H7 (cell line): ENCODE data around the gene ANO4. TPM values are rescaled to one million over a fixed set of nuclear protein-coding genes. Genes with fewer than 3 reads are reported as not detected.

Experiments used
- DNase-seq: peaks from one replicate; pipeline ENCODE4 v3.0.0; 2012
- H3K27me3 ChIP-seq: 2 replicates; pipeline ENCODE4 v1.6.0; 2011; ENCODE audit warnings: mild to moderate bottlenecking, low read length; ENCODE audit not compliant: control insufficient read depth, insufficient read depth
- H3K36me3 ChIP-seq: replicated peaks from 2 replicates; pipeline ENCODE4 v1.5.1; 2011; ENCODE audit warnings: low read length; ENCODE audit not compliant: control insufficient read depth, insufficient read depth
- H3K4me3 ChIP-seq: 2 replicates; pipeline ENCODE4 v1.5.1; 2011; ENCODE audit warnings: low read depth, mild to moderate bottlenecking, control low read depth, low read length, moderate library complexity; ENCODE audit not compliant: insufficient read depth
- total RNA-seq: library from RNA; depleted of rRNA; stranded (reverse); fragments of >200 nt; shearing (Covaris generic); gene quantifications from 2 replicates; pipeline ENCODE4 v1.2.3, GENCODE V29; 2014; rRNA removed

ANO4 gene
- total RNA-seq: 1.3 and 1.7 TPM in 2 replicates

DNA sequence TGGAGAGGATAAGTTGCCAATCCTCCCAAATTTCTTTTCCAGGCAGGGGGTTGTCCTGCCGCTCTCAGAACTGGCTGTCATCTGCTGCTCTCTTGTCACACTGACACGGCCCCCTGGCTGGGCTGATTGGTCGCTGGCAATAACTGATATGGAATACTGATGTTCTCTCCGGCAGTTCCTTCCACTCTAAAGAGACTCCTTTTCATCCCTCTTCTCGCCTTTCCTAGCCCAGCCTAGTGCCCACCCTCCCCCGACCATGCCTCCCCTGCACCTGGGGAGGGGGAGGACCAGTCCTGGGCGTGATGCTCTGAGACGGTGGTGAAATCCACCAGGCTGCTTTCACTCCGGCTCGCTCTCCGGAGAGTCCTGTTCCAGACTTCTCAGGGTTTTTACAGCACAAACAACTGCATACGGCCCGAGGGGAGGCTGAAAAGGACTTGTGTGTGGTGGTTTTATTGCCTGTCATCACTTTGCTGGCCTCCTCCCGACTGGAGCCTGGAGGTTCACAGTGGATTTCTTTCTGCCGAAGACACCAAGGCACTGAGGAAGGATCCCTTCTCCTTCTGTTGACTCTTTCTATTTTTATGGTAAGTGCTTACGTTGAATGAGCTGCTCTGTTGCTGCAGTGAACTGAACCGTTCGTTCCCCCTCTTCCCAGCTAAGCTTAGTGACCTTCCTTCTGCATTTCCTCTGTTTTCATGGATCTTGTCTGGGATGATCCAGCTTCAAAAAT lies at the start of gene ANO4:
TSS of gene ANO4 (plus strand) at position 336 of the 733 bp plus-strand sequence. CDS start 107,010 bp downstream, outside the sequence.
- peak; percentile 18 for DNase-seq
- Histone ChIP-seq H3K27me3 (no peaks in the 10 kb centered on the region), H3K36me3 (no peaks in the 10 kb centered on the region), H3K4me3 (peak within 1 kb of the TSS; percentile 4; the same call in 1 of the 2 replicates)

DNA sequence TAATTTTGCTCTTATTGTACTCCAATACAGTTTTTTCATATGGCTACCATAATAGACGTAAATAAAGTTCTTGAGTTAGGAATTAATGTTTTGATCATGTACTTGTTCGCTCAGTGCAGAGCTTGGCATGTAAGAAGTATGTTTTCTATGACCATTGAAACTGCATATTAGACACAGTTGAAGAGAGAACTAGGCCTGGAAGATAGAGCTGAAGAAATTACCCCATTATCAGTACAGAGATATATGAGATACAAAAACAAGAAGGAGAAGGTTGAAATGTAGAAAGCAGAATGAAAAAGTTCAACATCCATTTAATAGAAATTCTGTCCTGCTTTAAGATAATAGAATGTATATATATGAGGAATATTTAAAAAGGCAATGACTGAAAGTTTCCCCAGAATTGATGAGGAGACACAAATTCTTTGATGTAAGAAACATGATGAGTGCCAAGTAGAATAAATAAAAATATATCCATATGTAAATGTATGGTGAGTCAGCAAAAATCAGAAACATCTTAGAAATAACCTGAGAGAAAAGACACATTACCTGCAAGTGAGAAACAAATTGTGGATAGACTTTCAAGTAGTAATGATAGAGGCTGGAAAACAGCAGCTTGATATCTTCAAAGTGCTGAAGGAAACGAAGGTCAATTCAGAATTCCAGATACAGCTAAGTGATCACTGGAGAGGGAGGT lies 49.1 kb upstream of the ANO4 start:
- no peak for DNase-seq
- H3K4me3 ChIP-seq: no peak overlapping the region
- H3K27me3 ChIP-seq: no peaks in the 10 kb centered on the region
- no peaks in the 10 kb centered on the region for H3K36me3 ChIP-seq

DNA sequence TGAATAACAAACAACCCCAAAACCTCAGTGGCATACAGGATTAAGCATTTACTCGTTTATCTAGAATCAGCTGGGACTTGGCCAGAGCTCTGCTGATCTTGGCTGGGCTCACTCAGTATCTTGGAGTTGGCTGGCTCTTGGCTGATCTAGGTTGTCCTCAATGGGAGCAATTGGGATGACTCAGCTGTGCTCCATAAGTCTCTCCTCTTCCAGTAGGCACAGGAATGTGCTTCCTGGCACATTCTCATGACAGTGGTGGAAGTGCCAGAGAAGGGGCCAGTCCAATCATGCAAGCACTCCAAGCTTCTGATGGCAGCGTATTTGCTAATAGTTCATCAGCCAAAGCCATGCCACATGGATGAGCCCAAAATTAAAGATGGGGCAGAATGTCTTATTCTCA lies 41.7 kb upstream of the ANO4 start:
- H3K27me3 ChIP-seq: no peaks in the 10 kb centered on the region
- H3K36me3 ChIP-seq: no peaks in the 10 kb centered on the region
- no peak for DNase-seq
- H3K4me3 ChIP-seq: no peak overlapping the region

DNA sequence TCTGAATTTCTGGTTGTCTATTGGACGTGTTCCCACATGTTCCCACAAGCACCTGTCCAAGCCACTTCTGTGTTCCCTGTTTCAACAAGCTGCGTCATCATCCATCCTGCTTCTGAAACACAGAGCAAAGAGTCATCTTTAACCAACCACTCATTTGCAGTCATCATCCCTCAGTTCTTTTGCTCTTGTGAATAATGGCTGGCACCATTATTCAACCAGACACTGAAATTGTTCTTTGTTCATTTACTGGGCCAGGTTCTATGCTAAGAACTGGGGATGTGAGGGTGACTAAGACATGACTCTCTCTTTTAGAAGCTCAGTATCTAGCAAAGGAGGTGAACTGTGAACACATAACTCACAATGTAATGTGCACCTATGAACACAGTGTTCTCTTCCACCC lies 40.7 kb upstream of the ANO4 start:
- no peaks in the 10 kb centered on the region for H3K36me3 ChIP-seq
- H3K4me3 ChIP-seq: no peak overlapping the region
- DNase-seq: no peak
- H3K27me3 ChIP-seq: no peaks in the 10 kb centered on the region

DNA sequence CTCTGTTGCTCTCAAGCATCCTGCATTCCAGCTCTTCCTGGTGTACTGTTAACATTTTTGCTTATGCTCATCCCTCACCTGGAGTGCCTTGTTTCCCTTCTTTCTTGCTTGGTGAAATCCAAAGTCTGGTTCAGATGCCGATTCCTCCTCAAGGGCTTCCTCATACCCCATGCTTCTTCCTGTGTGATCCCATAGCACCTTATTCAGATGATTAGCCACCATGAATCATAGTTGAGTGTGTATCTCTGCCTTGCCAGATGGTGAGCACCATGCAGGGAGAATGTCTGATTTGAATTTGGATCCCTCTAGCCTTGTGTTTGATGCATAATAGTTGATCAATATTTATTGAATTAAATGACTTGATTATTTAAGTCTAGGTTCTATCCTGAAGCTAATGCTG lies 39.4 kb upstream of the ANO4 start:
- no peaks in the 10 kb centered on the region for H3K36me3 ChIP-seq
- no peak overlapping the region for H3K4me3 ChIP-seq
- DNase-seq: no peak
- no peaks in the 10 kb centered on the region for H3K27me3 ChIP-seq

- no peaks in the 10 kb centered on the region for H3K36me3 ChIP-seq
- no peaks in the 10 kb centered on the region for H3K27me3 ChIP-seq
- H3K4me3 ChIP-seq: no peak overlapping the region
- DNase-seq: no peak
Measured at GRCh38 chr12:100758083-100758482, 36.5 kb upstream of the ANO4 start.

DNA sequence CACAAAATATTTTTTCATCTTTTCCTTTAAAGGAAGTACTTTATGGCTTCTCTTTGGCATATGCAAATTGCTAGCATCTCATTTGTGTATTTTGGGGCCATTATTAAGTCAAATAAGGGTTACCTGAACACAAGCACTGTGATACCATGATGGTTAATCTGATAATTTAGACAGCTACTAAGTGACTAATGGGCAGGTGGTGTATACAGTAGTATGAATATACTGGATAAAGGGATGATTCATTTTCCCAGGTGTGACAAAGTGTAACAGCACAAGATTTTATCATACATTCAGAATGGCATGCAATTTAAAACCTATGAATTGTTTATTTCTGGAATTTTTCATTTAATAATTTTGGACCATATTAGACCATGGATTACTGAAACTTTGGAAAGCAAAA lies 27.2 kb upstream of the ANO4 start:
- H3K4me3 ChIP-seq: no peak overlapping the region
- no peaks in the 10 kb centered on the region for H3K36me3 ChIP-seq
- DNase-seq: no peak
- no peaks in the 10 kb centered on the region for H3K27me3 ChIP-seq

- Histone ChIP-seq H3K4me3 (no peak overlapping the region), H3K27me3 (no peaks in the 10 kb centered on the region), H3K36me3 (no peaks in the 10 kb centered on the region)
- DNase-seq: no peak
Measured at GRCh38 chr12:100767950-100768349, 26.6 kb upstream of the ANO4 start.

DNA sequence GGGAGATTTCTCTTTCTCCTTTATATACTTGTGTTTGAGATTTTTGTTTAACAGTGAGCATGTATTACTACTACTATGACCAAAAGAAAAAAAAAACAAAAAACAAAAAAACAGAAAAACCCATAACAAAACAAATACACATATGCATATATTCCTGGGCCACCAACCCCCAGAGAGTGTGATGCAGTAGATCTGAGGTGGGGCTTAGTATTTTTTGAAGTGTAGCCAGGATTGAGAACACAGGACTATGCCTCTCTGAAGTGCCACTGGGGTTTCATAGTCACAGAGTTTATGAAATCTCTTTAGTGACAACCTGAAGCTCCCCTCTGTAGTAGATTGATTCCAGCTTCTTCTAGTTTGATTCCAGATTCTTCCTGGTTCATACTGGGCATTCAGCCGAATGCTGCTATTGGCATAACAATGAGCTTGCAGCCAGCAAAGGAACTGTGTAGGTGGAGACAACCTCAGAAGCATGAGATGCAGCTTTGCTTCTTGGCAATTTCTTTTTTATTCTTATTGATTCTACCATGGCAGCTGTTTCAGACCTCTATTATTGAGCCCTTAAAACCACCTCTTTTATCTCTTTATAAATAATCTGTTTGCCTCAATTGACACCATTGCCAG lies 15.5 kb upstream of the ANO4 start:
- no peaks in the 10 kb centered on the region for H3K27me3 ChIP-seq

DNA sequence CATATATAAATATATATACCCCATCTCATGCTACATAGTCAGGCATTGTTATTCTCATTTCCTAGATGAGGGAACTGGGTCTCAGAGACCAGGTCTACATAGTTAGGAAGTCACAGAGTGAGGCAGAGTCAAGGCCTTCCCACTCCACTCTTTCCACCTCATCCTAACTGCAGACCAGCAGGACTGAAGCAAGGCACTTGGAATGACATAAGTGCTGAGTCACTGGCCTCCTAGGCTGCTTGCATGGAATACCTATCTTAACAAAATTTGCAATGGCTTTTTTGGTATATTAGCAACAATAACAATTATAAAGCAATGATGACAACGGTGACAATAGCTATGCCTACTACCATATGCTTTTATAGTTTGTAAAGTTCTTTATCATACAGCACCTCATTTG lies 5.4 kb upstream of the ANO4 start:
- Histone ChIP-seq H3K36me3 (no peaks in the 10 kb centered on the region), H3K4me3 (no peak overlapping the region), H3K27me3 (no peaks in the 10 kb centered on the region)
- no peak for DNase-seq

More for the DNA sequence above, 15.5 kb upstream of the ANO4 start:
- H3K36me3 ChIP-seq: no peaks in the 10 kb centered on the region
- no peak overlapping the region for H3K4me3 ChIP-seq
- no peak for DNase-seq

- H3K27me3 ChIP-seq: no peaks in the 10 kb centered on the region
- no peaks in the 10 kb centered on the region for H3K36me3 ChIP-seq
- no peak for DNase-seq
- no peak overlapping the region for H3K4me3 ChIP-seq
Measured at GRCh38 chr12:100789975-100790374, 4.6 kb upstream of the ANO4 start.

GRCh38 chr12:100790552-100790951 lies 4.0 kb upstream of the ANO4 start:
- no peak overlapping the region for H3K4me3 ChIP-seq

GRCh38 chr12:100793182-100793581 lies 1.4 kb upstream of the ANO4 start:
- Histone ChIP-seq H3K36me3 (no peaks in the 10 kb centered on the region), H3K27me3 (no peaks in the 10 kb centered on the region), H3K4me3 (no peak overlapping the region)
- DNase-seq: no peak

More at GRCh38 chr12:100790552-100790951, 4.0 kb upstream of the ANO4 start:
- H3K36me3 ChIP-seq: no peaks in the 10 kb centered on the region
- H3K27me3 ChIP-seq: no peaks in the 10 kb centered on the region
- DNase-seq: no peak

- H3K4me3 ChIP-seq: no peak overlapping the region
- no peaks in the 10 kb centered on the region for H3K27me3 ChIP-seq
Measured at GRCh38 chr12:100795174-100795799, 711 bp downstream of the ANO4 start.

More at GRCh38 chr12:100795174-100795799, 711 bp downstream of the ANO4 start:
- H3K36me3 ChIP-seq: no peaks in the 10 kb centered on the region
- DNase-seq: no peak
